Thyroid gland (tissue), 4 donors: ENCODE results near the gene NDUFS7.

ENCODE experiments used
- CTCF ChIP-seq, 6 experiments: fragments of 200-600 bp in 3 of 6; fragments of 450-650 bp in 3 of 6; sonication (generic) in 3 of 6; IDR thresholded peaks; one replicate each; pipeline ENCODE4 v1.5.1; 2016 to 2019; ENCODE audit warnings: antibody characterized with exemption in 6 of 6, mild to moderate bottlenecking in 2 of 6, inconsistent platforms in 1 of 6, moderate library complexity in 1 of 6
- POLR2A ChIP-seq, 2 donors: fragments of 450-650 bp; IDR thresholded peaks; one replicate each; pipeline ENCODE4 v1.6.1; 2017; ENCODE audit warnings: antibody characterized with exemption in 2 of 2, mild to moderate bottlenecking in 2 of 2, moderate library complexity in 1 of 2

- no peak for TF ChIP-seq CTCF (IDR thresholded peaks at IDR 0.05)
- no peak for TF ChIP-seq POLR2A (IDR thresholded peaks at IDR 0.05)
Measured at GRCh38 chr19:1369214-1369805, 14.4 kb upstream of the NDUFS7 start.
